22Rv1 (cell line): Measurements from ENCODE around the gene FBXL7.

Experiments
- H3K27ac ChIP-seq: fragments of 450-650 bp; 2 replicates; pipeline ENCODE4 v1.5.1; 2017
- ZFX ChIP-seq: fragments of 450-650 bp; IDR thresholded peaks from 2 replicates; pipeline ENCODE4 v1.6.1; 2017; ENCODE audit warnings: antibody characterized with exemption, borderline replicate concordance
- TF ChIP-seq, protein P1 (sequence below): fragments of 450-650 bp; IDR thresholded peaks from 2 replicates; pipeline ENCODE4 v1.5.1; 2017; ENCODE audit warnings: mild to moderate bottlenecking

The FBXL7 gene

GRCh38 chr5:15676591-15676990, 176.6 kb downstream of the FBXL7 start:
- H3K27ac ChIP-seq, result no peak overlapping the region
- no peak for TF ChIP-seq ZFX
- TF ChIP-seq, protein P1, sequence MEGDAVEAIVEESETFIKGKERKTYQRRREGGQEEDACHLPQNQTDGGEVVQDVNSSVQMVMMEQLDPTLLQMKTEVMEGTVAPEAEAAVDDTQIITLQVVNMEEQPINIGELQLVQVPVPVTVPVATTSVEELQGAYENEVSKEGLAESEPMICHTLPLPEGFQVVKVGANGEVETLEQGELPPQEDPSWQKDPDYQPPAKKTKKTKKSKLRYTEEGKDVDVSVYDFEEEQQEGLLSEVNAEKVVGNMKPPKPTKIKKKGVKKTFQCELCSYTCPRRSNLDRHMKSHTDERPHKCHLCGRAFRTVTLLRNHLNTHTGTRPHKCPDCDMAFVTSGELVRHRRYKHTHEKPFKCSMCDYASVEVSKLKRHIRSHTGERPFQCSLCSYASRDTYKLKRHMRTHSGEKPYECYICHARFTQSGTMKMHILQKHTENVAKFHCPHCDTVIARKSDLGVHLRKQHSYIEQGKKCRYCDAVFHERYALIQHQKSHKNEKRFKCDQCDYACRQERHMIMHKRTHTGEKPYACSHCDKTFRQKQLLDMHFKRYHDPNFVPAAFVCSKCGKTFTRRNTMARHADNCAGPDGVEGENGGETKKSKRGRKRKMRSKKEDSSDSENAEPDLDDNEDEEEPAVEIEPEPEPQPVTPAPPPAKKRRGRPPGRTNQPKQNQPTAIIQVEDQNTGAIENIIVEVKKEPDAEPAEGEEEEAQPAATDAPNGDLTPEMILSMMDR, result no peak

- TF ChIP-seq, protein P1, result no peak
- TF ChIP-seq ZFX, result no peak
- H3K27ac ChIP-seq, result no peak overlapping the region
Measured at GRCh38 chr5:15679161-15679560, 179.2 kb downstream of the FBXL7 start.

- TF ChIP-seq ZFX, result no peak
- TF ChIP-seq, protein P1, result no peak
- H3K27ac ChIP-seq, result no peak overlapping the region
Measured at GRCh38 chr5:15680455-15680854, 180.5 kb downstream of the FBXL7 start.

DNA sequence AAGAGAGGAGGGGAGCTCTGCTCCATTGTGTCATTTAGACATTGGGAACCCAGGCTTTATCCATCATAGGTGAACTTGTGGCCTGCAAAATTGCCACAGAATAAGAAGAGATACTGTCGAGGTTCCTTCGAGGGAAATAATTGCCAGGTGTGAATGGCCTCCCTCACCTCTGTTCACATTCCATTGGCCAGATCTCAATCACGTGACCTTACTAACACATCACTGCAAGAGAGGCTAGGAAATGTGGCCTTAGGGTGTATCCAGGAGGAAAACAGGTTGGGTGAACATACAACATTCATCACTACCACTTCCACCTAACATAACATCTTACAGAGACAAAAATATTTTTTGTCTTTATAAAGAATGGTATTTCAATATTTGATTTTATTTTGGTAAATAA, 182.1 kb downstream of the FBXL7 start:
- H3K27ac ChIP-seq, result no peak overlapping the region
- TF ChIP-seq, protein P1, result no peak
- no peak for TF ChIP-seq ZFX

- TF ChIP-seq, protein P1, result no peak
- no peak for TF ChIP-seq ZFX
- no peak overlapping the region for H3K27ac ChIP-seq
Measured at GRCh38 chr5:15682566-15682965, 182.6 kb downstream of the FBXL7 start.

DNA sequence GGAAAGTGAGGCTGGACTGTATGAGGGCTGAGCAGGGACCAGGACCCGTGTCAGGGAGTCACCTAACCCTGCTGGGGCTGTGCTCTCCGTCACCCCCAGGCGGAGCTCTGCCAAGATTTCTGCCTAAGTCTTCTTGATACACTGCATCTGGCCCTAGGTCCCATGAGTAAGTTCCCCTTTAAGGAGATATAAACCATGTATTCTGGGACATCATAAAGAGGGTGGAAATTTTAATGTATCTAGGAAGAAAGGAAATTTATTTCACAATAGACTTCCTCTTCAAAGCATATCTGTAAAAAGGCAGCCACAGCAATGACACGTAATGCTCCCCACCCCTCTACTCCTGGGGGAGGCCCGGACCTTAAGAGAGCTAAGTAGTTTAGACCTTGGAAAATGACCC, 183.4 kb downstream of the FBXL7 start:
- H3K27ac ChIP-seq, result no peak overlapping the region
- no peak for TF ChIP-seq ZFX
- TF ChIP-seq, protein P1, result 0 out of 2 replicates have a peak, but pooled peaks have one; percentile 11

- no peak overlapping the region for H3K27ac ChIP-seq
- TF ChIP-seq ZFX, result no peak
Measured at GRCh38 chr5:15687401-15687800, 187.4 kb downstream of the FBXL7 start.

DNA sequence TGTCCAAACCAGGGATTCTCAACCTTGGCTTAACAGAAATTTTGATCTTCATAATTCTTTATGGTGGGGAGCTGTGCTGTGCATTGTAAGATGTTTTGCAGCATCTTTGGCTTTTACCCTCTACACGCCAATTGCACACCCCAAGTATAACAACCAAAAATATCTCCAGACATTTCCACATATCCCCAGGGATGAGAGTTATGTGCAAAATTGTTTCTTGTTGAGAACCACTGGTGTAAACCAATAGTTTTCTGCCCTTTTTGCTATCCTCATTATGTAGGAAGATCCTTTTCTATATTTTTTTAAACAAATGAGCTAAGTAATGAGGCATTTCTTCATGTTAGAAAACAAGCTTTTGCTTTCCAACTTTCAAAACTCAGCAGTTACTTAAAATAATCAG, 189.9 kb downstream of the FBXL7 start:
- TF ChIP-seq, protein P1, result no peak
- no peak for TF ChIP-seq ZFX

More for the DNA sequence above, 189.9 kb downstream of the FBXL7 start:
- H3K27ac ChIP-seq, result no peak overlapping the region
